GM12875 (cell line): ENCODE results near the gene IL23R.

Source experiments
- H3K4me3 ChIP-seq: one replicate; pipeline ENCODE4 v1.5.1; 2011; ENCODE audit warnings: low read depth, low read length, control low read depth
- CTCF ChIP-seq: IDR thresholded peaks from 2 replicates; pipeline ENCODE4 v1.5.1; 2011; ENCODE audit warnings: low read depth, mild to moderate bottlenecking, control low read depth, inconsistent platforms, low read length, moderate library complexity, borderline replicate concordance; ENCODE audit not compliant: insufficient read depth

IL23R gene

GRCh38 chr1:67261680-67262079 lies 95.4 kb downstream of the IL23R start:
- H3K4me3 ChIP-seq, result no peak overlapping the region

DNA sequence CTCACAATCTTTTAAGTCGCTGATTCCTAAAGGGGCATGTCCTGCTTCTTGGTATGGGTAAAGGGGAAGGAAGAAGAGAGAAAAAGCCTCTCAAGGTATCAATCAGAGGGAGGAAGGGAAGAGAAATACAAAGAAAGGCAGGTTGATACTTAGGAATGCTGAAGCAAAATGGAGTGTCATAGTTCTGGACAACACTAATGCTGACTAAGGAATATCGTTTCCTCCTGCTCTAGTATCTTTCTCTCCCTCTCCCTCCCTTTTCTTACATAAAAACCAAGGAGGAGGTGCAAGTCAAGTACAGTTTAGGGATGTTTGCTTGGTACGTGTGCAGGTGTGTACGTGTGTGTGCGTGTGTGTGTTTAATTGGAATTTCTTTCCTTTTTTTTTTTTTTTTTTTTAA lies 96.5 kb downstream of the IL23R start:
- TF ChIP-seq CTCF, result no peak
- H3K4me3 ChIP-seq, result no peak overlapping the region

More at GRCh38 chr1:67261680-67262079, 95.4 kb downstream of the IL23R start:
- no peak; the same call in 1 of the 2 replicates for TF ChIP-seq CTCF

GRCh38 chr1:67264152-67264551 lies 97.9 kb downstream of the IL23R start:
- no peak for TF ChIP-seq CTCF
- H3K4me3 ChIP-seq, result no peak overlapping the region

DNA sequence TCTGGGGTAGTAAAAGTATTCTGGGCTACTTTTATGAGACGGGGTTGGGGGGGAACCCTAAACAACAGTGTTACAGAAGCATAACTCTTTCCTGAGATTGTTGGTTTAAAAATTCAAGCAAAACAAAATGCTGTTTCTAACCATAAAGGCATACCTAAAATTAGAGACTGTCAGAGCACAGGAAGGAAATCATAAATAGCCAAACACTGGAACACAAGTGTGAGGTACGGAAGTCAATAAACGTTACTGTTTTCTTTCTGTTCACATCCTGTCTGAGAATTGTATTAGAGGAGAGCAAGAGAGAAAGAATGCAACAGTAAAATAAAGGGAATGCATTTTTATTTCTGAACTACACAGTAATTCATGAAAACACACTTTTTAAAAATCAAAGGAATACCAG lies 98.6 kb downstream of the IL23R start:
- H3K4me3 ChIP-seq, result no peak overlapping the region
- TF ChIP-seq CTCF, result no peak

GRCh38 chr1:67269061-67269460 lies 102.8 kb downstream of the IL23R start:
- no peak overlapping the region for H3K4me3 ChIP-seq
- TF ChIP-seq CTCF, result no peak

DNA sequence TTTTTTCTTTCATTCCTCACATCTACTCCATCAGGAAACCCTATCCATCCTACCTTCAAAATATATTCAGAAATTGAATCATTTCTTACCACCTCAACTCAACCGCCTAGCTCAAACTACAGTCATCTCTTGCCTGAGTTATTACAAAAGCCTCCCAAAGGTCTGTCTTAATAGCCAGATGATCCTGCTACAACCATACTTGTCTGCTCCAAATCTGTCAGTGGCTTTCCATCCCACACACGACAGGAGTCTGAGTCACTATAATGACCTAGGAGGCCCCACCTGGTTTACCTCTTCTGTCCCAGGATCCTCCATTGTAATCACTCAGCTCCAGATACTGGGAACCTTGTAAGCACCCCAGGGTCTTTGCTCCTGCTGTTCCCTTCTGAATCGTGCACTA lies 104.3 kb downstream of the IL23R start:
- no peak overlapping the region for H3K4me3 ChIP-seq
- TF ChIP-seq CTCF, result no peak

- no peak overlapping the region for H3K4me3 ChIP-seq
- TF ChIP-seq CTCF, result no peak
These were observed 107.3 kb downstream of the IL23R start for GRCh38 chr1:67273591-67273990.
